GM21515 (cell line): ENCODE data around the gene PAOX.
"Not testable (repeated sequence)": the region's sequence is repeated elsewhere in the genome, so short reads cannot be mapped to it uniquely, and the experiment has no call there.

Experiments used
- ATAC-seq: cut with Tn5 transposase; IDR thresholded peaks from one replicate; pipeline ENCODE4 v1.9.1; 2021; ENCODE audit not compliant: unreplicated experiment

Gene PAOX

GRCh38 chr10:133431888-133432613 lies 53.0 kb downstream of the PAOX start:
- ATAC-seq, result not testable (repeated sequence)

GRCh38 chr10:133432789-133433188 lies 53.7 kb downstream of the PAOX start:
- not testable (repeated sequence) for ATAC-seq

GRCh38 chr10:133438711-133439273 lies 59.7 kb downstream of the PAOX start:
- ATAC-seq, result no peak

- no peak for ATAC-seq
Observed at GRCh38 chr10:133439517-133440461, 60.7 kb downstream of the PAOX start.

GRCh38 chr10:133440633-133441285 lies 61.7 kb downstream of the PAOX start:
- ATAC-seq, result no peak
